ENCODE results near the gene MRO. TPM values are rescaled to one million over a fixed set of nuclear protein-coding genes. Genes with fewer than 3 reads are reported as not detected.

Gene MRO
- polyA plus RNA-seq, 1 of the 3 experiments (the other 2 are of a cell fraction): not detected

DNA sequence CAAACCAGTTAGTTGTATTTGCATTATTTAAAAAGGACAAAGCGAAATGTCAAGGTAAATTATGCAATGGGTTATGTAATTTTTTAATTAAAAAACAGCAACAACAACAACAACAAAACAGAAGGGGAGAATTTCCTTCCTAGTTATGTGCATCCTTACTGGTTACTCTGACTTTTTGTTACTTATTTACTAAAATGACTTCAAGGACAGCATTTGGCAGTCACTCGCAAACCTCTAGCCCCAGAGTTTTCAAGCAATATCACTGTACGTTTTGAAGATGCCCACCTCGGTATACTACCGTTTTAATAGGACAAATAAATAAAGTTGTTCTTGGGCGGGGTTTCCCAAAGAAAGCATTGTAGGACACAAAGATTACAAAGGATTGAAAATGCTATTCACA is 24.7 kb upstream of the MRO start:
- Histone ChIP-seq H3K9ac (no peak overlapping the region), H3K9me2 (no peaks in the 10 kb centered on the region), H3K27ac (ENCODE audit: low read depth in 2 of 2, low read length in 1 of 2) (no peak overlapping the region), H3K79me2 (ENCODE audit: insufficient read depth) (no peaks in the 10 kb centered on the region), H3K4me2 (no peak overlapping the region), H3K36me3 (replicated peaks in 1 of 2; ENCODE audit: control insufficient read depth in 1 of 2, insufficient read depth in 2 of 2, low read length in 1 of 2) (no peaks in the 10 kb centered on the region), H3K9me3 (no peaks in the 10 kb centered on the region), H3F3A (replicated peaks; ENCODE audit: insufficient read depth) (peaks cover 6% of the 10 kb centered on the region), H3K4me1 (ENCODE audit: control insufficient read depth in 1 of 2, insufficient read depth in 2 of 2, low read depth in 1 of 2, low read length in 1 of 2) (peaks cover 0 to 6% of the 10 kb centered on the region in 2 experiments; a peak in 1 of 4 replicates), H3K4me3 (ENCODE audit: low read depth in 2 of 2, low read length in 1 of 2) (no peak overlapping the region), H3K27me3 (ENCODE audit: insufficient read depth) (no peaks in the 10 kb centered on the region; the same call in 1 of the 2 replicates), H4K20me1 (ENCODE audit: insufficient read depth) (no peaks in the 10 kb centered on the region), H2AFZ (ENCODE audit: low read depth) (no peak overlapping the region)
- no peak for TF ChIP-seq RFX5 (IDR thresholded peaks at IDR 0.05; ENCODE audit: low read length)
- TF ChIP-seq EZH2phosphoT487 (IDR thresholded peaks at IDR 0.05; ENCODE audit: borderline replicate concordance, low read depth): no peak
- TF ChIP-seq POLR2AphosphoS5 (IDR thresholded peaks at IDR 0.05; ENCODE audit: low read depth, low read length): no peak
- TF ChIP-seq, protein P1, sequence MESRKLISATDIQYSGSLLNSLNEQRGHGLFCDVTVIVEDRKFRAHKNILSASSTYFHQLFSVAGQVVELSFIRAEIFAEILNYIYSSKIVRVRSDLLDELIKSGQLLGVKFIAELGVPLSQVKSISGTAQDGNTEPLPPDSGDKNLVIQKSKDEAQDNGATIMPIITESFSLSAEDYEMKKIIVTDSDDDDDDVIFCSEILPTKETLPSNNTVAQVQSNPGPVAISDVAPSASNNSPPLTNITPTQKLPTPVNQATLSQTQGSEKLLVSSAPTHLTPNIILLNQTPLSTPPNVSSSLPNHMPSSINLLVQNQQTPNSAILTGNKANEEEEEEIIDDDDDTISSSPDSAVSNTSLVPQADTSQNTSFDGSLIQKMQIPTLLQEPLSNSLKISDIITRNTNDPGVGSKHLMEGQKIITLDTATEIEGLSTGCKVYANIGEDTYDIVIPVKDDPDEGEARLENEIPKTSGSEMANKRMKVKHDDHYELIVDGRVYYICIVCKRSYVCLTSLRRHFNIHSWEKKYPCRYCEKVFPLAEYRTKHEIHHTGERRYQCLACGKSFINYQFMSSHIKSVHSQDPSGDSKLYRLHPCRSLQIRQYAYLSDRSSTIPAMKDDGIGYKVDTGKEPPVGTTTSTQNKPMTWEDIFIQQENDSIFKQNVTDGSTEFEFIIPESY (IDR thresholded peaks at IDR 0.05; ENCODE audit: borderline replicate concordance, low read depth): no peak
- TF ChIP-seq GABPA (IDR thresholded peaks at IDR 0.05; ENCODE audit: low read depth): no peak
- no peak for TF ChIP-seq EP300 (IDR thresholded peaks at IDR 0.05; ENCODE audit: borderline replicate concordance in 1 of 2, low read depth in 1 of 2, low read length in 1 of 2)
- TF ChIP-seq, protein P2, sequence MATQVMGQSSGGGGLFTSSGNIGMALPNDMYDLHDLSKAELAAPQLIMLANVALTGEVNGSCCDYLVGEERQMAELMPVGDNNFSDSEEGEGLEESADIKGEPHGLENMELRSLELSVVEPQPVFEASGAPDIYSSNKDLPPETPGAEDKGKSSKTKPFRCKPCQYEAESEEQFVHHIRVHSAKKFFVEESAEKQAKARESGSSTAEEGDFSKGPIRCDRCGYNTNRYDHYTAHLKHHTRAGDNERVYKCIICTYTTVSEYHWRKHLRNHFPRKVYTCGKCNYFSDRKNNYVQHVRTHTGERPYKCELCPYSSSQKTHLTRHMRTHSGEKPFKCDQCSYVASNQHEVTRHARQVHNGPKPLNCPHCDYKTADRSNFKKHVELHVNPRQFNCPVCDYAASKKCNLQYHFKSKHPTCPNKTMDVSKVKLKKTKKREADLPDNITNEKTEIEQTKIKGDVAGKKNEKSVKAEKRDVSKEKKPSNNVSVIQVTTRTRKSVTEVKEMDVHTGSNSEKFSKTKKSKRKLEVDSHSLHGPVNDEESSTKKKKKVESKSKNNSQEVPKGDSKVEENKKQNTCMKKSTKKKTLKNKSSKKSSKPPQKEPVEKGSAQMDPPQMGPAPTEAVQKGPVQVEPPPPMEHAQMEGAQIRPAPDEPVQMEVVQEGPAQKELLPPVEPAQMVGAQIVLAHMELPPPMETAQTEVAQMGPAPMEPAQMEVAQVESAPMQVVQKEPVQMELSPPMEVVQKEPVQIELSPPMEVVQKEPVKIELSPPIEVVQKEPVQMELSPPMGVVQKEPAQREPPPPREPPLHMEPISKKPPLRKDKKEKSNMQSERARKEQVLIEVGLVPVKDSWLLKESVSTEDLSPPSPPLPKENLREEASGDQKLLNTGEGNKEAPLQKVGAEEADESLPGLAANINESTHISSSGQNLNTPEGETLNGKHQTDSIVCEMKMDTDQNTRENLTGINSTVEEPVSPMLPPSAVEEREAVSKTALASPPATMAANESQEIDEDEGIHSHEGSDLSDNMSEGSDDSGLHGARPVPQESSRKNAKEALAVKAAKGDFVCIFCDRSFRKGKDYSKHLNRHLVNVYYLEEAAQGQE (IDR thresholded peaks at IDR 0.05; ENCODE audit: low read depth, low read length): no peak
- TF ChIP-seq FOXJ3 (CRISPR knock-in tag; IDR thresholded peaks at IDR 0.05): no peak
- TF ChIP-seq, protein P3, sequence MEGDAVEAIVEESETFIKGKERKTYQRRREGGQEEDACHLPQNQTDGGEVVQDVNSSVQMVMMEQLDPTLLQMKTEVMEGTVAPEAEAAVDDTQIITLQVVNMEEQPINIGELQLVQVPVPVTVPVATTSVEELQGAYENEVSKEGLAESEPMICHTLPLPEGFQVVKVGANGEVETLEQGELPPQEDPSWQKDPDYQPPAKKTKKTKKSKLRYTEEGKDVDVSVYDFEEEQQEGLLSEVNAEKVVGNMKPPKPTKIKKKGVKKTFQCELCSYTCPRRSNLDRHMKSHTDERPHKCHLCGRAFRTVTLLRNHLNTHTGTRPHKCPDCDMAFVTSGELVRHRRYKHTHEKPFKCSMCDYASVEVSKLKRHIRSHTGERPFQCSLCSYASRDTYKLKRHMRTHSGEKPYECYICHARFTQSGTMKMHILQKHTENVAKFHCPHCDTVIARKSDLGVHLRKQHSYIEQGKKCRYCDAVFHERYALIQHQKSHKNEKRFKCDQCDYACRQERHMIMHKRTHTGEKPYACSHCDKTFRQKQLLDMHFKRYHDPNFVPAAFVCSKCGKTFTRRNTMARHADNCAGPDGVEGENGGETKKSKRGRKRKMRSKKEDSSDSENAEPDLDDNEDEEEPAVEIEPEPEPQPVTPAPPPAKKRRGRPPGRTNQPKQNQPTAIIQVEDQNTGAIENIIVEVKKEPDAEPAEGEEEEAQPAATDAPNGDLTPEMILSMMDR (IDR thresholded peaks at IDR 0.05): no peak
- TF ChIP-seq, protein P4, sequence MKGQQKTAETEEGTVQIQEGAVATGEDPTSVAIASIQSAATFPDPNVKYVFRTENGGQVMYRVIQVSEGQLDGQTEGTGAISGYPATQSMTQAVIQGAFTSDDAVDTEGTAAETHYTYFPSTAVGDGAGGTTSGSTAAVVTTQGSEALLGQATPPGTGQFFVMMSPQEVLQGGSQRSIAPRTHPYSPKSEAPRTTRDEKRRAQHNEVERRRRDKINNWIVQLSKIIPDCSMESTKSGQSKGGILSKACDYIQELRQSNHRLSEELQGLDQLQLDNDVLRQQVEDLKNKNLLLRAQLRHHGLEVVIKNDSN (IDR thresholded peaks at IDR 0.05; ENCODE audit: borderline replicate concordance, low read depth): no peak
- TF ChIP-seq YY1 (IDR thresholded peaks at IDR 0.05; ENCODE audit: low read depth): no peak
- no peak for TF ChIP-seq GATA2 (CRISPR knock-in tag; IDR thresholded peaks at IDR 0.05)
- no peak for TF ChIP-seq TAF1 (IDR thresholded peaks at IDR 0.05; ENCODE audit: borderline replicate concordance, low read depth, low read length)
- TF ChIP-seq TCF12 (IDR thresholded peaks at IDR 0.05): no peak
- no peak for TF ChIP-seq MXI1 (IDR thresholded peaks at IDR 0.05; ENCODE audit: low read depth, low read length)
- no peak for TF ChIP-seq RXRA (IDR thresholded peaks at IDR 0.05; ENCODE audit: borderline replicate concordance, low read depth)
- WGBS (ENCODE audit: low lambda C conversion rate): 89% methylated on average over 6 of the region's 6 CpGs
- no peak for DNase-seq
- ChIA-PET POLR2A (no interaction called here), CTCF (interaction anchor here (0.6 to 1.3 kb wide), 2 partner anchors 25 to 207 kb away, joined by 3 read pairs; no protein-coding TSS in a partner anchor)

Measured in SK-N-SH (cell line).